PC-3 (cell line): ENCODE results near the gene SPAG6. TPM values are rescaled to one million over a fixed set of nuclear protein-coding genes. Genes with fewer than 3 reads are reported as not detected.

Experiments used
- ATAC-seq: fragments of 200-7000 bp; cut with Tn5 transposase; 2 replicates; pipeline ENCODE4 v1.9.1; 2020; ENCODE audit warnings: mild to moderate bottlenecking, moderate library complexity
- BruUV-seq: library from RNA; stranded (reverse); fragments of 400-500 nt; replicated peaks from 2 replicates; lab custom pipeline; 2021; lab: Mats Ljungman, UMichigan
- CTCF ChIA-PET: fragments of 300-600 bp; sonication (Branson Sonifier 250); formaldehyde crosslinking; loops from one replicate; lab custom pipeline; 2022; ENCODE audit warnings: antibody characterized with exemption; lab: Charles Lee
- POLR2A ChIA-PET: fragments of 300-600 bp; sonication (Branson Sonifier 250); formaldehyde crosslinking; loops from one replicate; lab custom pipeline; 2022; ENCODE audit warnings: antibody characterized with exemption; ENCODE audit not compliant: unreplicated experiment; lab: Charles Lee
- DNase-seq: peaks from one replicate; pipeline ENCODE4 v3.0.0-alpha.2; 2015
- H2AFZ ChIP-seq: fragments of 300-600 bp; sonication (generic); 2 replicates; pipeline ENCODE4 v1.6.0; 2016; ENCODE audit warnings: antibody characterized with exemption, low read length
- H3F3A ChIP-seq: fragments of 300-600 bp; sonication (generic); one replicate; pipeline ENCODE4 v1.6.0; 2017; ENCODE audit warnings: antibody characterized with exemption, low read length, control low read depth, mild to moderate bottlenecking; ENCODE audit not compliant: unreplicated experiment
- H3K27ac ChIP-seq: fragments of 300-600 bp; sonication (generic); 2 replicates; pipeline ENCODE4 v1.5.1; 2016; ENCODE audit warnings: mild to moderate bottlenecking, low read length
- H3K27me3 ChIP-seq: fragments of 300-600 bp; sonication (generic); 2 replicates; pipeline ENCODE4 v1.6.1; 2016; ENCODE audit warnings: low read length, mixed read lengths
- H3K36me3 ChIP-seq: fragments of 300-600 bp; sonication (generic); 2 replicates; pipeline ENCODE4 v1.6.1; 2016; ENCODE audit warnings: low read depth, mixed run types, low read length, mixed read lengths
- H3K4me1 ChIP-seq: fragments of 300-600 bp; sonication (generic); 2 replicates; pipeline ENCODE4 v1.5.1; 2016; ENCODE audit warnings: low read length; ENCODE audit not compliant: insufficient read depth
- H3K4me2 ChIP-seq: fragments of 300-600 bp; sonication (generic); 2 replicates; pipeline ENCODE4 v1.6.0; 2016; ENCODE audit warnings: low read length
- H3K4me3 ChIP-seq: fragments of 300-600 bp; sonication (generic); 2 replicates; pipeline ENCODE4 v1.5.1; 2016; ENCODE audit warnings: mild to moderate bottlenecking, low read length, mixed read lengths
- H3K79me2 ChIP-seq: fragments of 300-600 bp; sonication (generic); 2 replicates; pipeline ENCODE4 v1.6.1; 2017; ENCODE audit warnings: low read length, mixed read lengths
- H3K9ac ChIP-seq: fragments of 300-600 bp; sonication (generic); 2 replicates; pipeline ENCODE4 v1.6.0; 2016; ENCODE audit warnings: mild to moderate bottlenecking, low read length
- H3K9me2 ChIP-seq: fragments of 300-600 bp; sonication (generic); replicated peaks from 2 replicates; pipeline ENCODE4 v1.6.1; 2016; ENCODE audit warnings: mixed run types, low read length, mixed read lengths
- H3K9me3 ChIP-seq: fragments of 300-600 bp; sonication (generic); 2 replicates; pipeline ENCODE4 v1.6.1; 2016; ENCODE audit warnings: low read length, mixed read lengths
- H4K20me1 ChIP-seq: fragments of 300-600 bp; sonication (generic); 2 replicates; pipeline ENCODE4 v1.6.1; 2016; ENCODE audit warnings: low read length, mixed read lengths
- CTCF ChIP-seq: fragments of 300-600 bp; sonication (generic); conservative IDR thresholded peaks from 2 replicates; pipeline ENCODE4 v1.5.1; 2017; ENCODE audit warnings: antibody characterized with exemption, low read depth, mild to moderate bottlenecking, low read length
- EZH2 ChIP-seq: fragments of 300-600 bp; sonication (generic); IDR thresholded peaks from one replicate; pipeline ENCODE4 v1.6.1; 2017; ENCODE audit warnings: antibody characterized with exemption, mild to moderate bottlenecking, low read length; ENCODE audit not compliant: unreplicated experiment
- EZH2phosphoT487 ChIP-seq: fragments of 300-600 bp; sonication (generic); IDR thresholded peaks from 2 replicates; pipeline ENCODE4 v1.6.1; 2018; ENCODE audit warnings: mild to moderate bottlenecking, antibody characterized with exemption, low read length, borderline replicate concordance
- intact Hi-C: fragments of 100-400 bp; cut with micrococcal nuclease; formaldehyde crosslinking; loops from 2 replicates; pipeline ENCODE4 v1.9.0; 2023
- total RNA-seq: library from RNA; depleted of rRNA; stranded (reverse); fragments of >200 nt; gene quantifications from 2 replicates; pipeline ENCODE4 v1.2.3, GENCODE V29; 2014

The SPAG6 gene
- total RNA-seq, 1 experiment from 2014 or later: 0.04 TPM

DNA sequence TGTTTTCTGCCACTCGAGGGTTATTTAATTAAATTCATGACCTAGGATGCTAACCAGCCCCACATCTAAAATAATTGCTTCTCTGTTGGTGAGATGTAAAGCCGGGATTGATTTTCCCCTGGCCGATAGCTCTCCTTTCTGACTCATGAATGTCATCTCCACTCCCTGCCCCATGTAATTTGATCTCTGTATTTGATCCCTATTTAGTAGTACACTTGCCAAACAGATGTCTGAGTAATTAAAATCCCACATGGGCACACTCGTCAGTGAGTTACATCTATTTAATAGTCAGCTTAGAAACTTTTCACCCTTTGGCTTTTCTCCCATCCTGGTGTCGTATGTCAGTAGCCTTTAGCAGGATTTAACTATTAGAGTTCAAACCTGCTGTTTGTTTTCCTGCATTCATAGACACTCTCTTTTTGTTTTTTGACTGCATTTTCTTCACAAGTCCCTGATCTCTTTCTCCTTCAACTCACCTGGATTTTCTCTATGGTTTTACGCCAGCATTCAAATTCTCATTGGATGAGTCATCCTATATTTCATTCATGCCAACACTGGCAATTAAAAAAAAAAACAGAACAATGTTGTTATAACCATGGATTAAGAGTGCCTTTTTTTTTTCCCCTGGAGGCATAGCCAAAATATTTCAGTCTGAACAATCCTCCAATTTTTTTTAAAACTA is 82.7 kb downstream of the SPAG6 start:
- Histone ChIP-seq H3K9ac (peak overlapping the region; percentile 69), H2AFZ (no peak overlapping the region), H3K27me3 (no peaks in the 10 kb centered on the region), H3F3A (peaks cover 17% of the 10 kb centered on the region), H3K9me2 (no peaks in the 10 kb centered on the region), H3K27ac (peak overlapping the region; percentile 95), H3K4me1 (peaks cover 43% of the 10 kb centered on the region), H3K4me2 (peak overlapping the region; percentile 84), H3K79me2 (no peaks in the 10 kb centered on the region), H3K36me3 (no peaks in the 10 kb centered on the region), H3K4me3 (peak overlapping the region; percentile 57), H3K9me3 (no peaks in the 10 kb centered on the region), H4K20me1 (no peaks in the 10 kb centered on the region)
- intact Hi-C loops: loop anchor here (1.0 to 5.0 kb wide), 6 partner anchors 9 to 559 kb away; partner anchors contain the start of gene COMMD3
- DNase-seq (peak; percentile 87), ATAC-seq (peak; percentile 79)
- TF ChIP-seq EZH2phosphoT487 (no peak), CTCF (no peak), EZH2 (no peak)
- CTCF ChIA-PET: no interaction called here
- no TSS peak for BruUV-seq
- POLR2A ChIA-PET: interaction anchor here (0.5 kb wide), 1 partner anchor 17 kb away, joined by 4 read pairs; no protein-coding TSS in a partner anchor

GRCh38 chr10:22429146-22429545 is 83.8 kb downstream of the SPAG6 start:
- BruUV-seq: no TSS peak
- Histone ChIP-seq H2AFZ (0 out of 2 replicates have a peak overlapping the region, but pooled peaks have one; percentile 22), H3K79me2 (no peaks in the 10 kb centered on the region), H3K27me3 (no peaks in the 10 kb centered on the region), H3K4me3 (peak overlapping the region; percentile 45; the same call in 1 of the 2 replicates), H4K20me1 (no peaks in the 10 kb centered on the region), H3K27ac (peak overlapping the region; percentile 95), H3K4me2 (peak overlapping the region; percentile 84), H3F3A (peaks cover 18% of the 10 kb centered on the region), H3K4me1 (peaks cover 54% of the 10 kb centered on the region), H3K9me2 (no peaks in the 10 kb centered on the region), H3K9me3 (no peaks in the 10 kb centered on the region), H3K9ac (peak overlapping the region; percentile 60), H3K36me3 (no peaks in the 10 kb centered on the region)
- DNase-seq: peak; percentile 48
- intact Hi-C loops: loop anchor here (2.0 to 5.0 kb wide), 5 partner anchors 87 to 558 kb away; partner anchors contain the start of gene COMMD3
- TF ChIP-seq CTCF (no peak), EZH2 (no peak), EZH2phosphoT487 (no peak)
- CTCF ChIA-PET: interaction anchor here (0.6 kb wide), 1 partner anchor 278 kb away, joined by 3 read pairs; no protein-coding TSS in a partner anchor
- no peak; the same call in 1 of the 2 replicates for ATAC-seq
- POLR2A ChIA-PET: interaction anchor here (0.6 to 1.0 kb wide), 2 partner anchors 88 to 89 kb away, joined by 5 to 7 read pairs; no protein-coding TSS in a partner anchor
